Measurements from ENCODE around the gene ITM2B.

ITM2B gene

GRCh38 chr13:48315969-48316650 is 83.1 kb downstream of the ITM2B start:
- DNase-seq, result no peak

- no peak for DNase-seq
These were observed 84.0 kb downstream of the ITM2B start for GRCh38 chr13:48316826-48317510.

- no peak for DNase-seq
These were observed 84.7 kb downstream of the ITM2B start for GRCh38 chr13:48317511-48318376.

GRCh38 chr13:48318377-48318811 is 85.4 kb downstream of the ITM2B start:
- DNase-seq, result no peak

GRCh38 chr13:48318821-48319511 is 86.0 kb downstream of the ITM2B start:
- no peak for DNase-seq

Data from hippocampal formation (tissue), 2 donors.